ENCODE measurements around the gene RACK1. TPM values are rescaled to one million over a fixed set of nuclear protein-coding genes. Genes with fewer than 3 reads are reported as not detected.
"Not testable (repeated sequence)": the region's sequence is repeated elsewhere in the genome, so short reads cannot be mapped to it uniquely, and the experiment has no call there.

Gene RACK1
- total and polyA plus RNA-seq, 2 of the 13 experiments (the other 11 are each of a cell fraction or from before 2014, with no cell fraction given), result 2,514 to 6,141 TPM

DNA sequence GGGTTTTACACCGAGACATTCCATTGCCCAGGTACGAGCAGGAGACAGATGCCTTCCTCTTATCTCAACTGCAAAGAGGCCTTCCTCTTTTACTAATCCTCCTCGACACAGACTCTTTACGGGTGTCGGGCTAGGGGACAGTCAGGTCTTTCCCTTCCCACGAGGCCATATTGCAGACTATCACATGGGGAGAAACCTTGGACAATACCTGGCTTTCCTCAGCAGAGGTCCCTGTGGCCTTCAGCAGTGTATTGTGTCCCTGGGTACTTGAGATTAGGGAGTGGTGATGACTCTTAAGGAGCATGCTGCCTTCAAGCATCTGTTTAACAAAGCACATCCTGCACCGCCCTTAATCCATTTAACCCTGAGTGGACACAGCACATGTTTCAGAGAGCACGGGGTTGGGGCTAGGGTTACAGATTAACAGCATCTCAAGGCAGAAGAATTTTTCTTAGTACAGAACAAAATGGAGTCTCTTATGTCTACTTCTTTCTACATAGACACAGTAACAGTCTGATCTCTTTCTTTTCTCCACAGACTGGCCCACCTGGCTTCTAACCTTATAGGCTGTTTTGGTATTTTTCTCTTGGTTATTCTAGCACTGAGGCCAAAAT lies 23.7 kb upstream of the RACK1 start:
- TF ChIP-seq ZNF652 (CRISPR knock-in tag; IDR thresholded peaks at IDR 0.05; ENCODE audit: borderline replicate concordance, low read depth) (peak; percentile 51; the same call in 1 of the 2 replicates), STAG1 (CRISPR knock-in tag; IDR thresholded peaks at IDR 0.05) (peak; percentile 20; the same call in 1 of the 2 replicates)
- TF ChIP-seq, protein P1, sequence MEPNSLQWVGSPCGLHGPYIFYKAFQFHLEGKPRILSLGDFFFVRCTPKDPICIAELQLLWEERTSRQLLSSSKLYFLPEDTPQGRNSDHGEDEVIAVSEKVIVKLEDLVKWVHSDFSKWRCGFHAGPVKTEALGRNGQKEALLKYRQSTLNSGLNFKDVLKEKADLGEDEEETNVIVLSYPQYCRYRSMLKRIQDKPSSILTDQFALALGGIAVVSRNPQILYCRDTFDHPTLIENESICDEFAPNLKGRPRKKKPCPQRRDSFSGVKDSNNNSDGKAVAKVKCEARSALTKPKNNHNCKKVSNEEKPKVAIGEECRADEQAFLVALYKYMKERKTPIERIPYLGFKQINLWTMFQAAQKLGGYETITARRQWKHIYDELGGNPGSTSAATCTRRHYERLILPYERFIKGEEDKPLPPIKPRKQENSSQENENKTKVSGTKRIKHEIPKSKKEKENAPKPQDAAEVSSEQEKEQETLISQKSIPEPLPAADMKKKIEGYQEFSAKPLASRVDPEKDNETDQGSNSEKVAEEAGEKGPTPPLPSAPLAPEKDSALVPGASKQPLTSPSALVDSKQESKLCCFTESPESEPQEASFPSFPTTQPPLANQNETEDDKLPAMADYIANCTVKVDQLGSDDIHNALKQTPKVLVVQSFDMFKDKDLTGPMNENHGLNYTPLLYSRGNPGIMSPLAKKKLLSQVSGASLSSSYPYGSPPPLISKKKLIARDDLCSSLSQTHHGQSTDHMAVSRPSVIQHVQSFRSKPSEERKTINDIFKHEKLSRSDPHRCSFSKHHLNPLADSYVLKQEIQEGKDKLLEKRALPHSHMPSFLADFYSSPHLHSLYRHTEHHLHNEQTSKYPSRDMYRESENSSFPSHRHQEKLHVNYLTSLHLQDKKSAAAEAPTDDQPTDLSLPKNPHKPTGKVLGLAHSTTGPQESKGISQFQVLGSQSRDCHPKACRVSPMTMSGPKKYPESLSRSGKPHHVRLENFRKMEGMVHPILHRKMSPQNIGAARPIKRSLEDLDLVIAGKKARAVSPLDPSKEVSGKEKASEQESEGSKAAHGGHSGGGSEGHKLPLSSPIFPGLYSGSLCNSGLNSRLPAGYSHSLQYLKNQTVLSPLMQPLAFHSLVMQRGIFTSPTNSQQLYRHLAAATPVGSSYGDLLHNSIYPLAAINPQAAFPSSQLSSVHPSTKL (CRISPR knock-in tag; IDR thresholded peaks at IDR 0.05), result 0 out of 2 replicates have a peak, but pooled peaks have one; percentile 19
- TF ChIP-seq, protein P2, sequence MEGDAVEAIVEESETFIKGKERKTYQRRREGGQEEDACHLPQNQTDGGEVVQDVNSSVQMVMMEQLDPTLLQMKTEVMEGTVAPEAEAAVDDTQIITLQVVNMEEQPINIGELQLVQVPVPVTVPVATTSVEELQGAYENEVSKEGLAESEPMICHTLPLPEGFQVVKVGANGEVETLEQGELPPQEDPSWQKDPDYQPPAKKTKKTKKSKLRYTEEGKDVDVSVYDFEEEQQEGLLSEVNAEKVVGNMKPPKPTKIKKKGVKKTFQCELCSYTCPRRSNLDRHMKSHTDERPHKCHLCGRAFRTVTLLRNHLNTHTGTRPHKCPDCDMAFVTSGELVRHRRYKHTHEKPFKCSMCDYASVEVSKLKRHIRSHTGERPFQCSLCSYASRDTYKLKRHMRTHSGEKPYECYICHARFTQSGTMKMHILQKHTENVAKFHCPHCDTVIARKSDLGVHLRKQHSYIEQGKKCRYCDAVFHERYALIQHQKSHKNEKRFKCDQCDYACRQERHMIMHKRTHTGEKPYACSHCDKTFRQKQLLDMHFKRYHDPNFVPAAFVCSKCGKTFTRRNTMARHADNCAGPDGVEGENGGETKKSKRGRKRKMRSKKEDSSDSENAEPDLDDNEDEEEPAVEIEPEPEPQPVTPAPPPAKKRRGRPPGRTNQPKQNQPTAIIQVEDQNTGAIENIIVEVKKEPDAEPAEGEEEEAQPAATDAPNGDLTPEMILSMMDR (CRISPR knock-in tag; IDR thresholded peaks at IDR 0.05), result peak; percentile 37
- CTCF ChIA-PET (ENCODE audit: low intra/inter-chr PET ratio, low total read pairs); H3K9ac ChIP-seq (ENCODE audit: insufficient read depth, low read depth, low read length); H3K9me3 ChIP-seq (ENCODE audit: low read length); H3K36me3 ChIP-seq (replicated peaks in 1 of 2; ENCODE audit: control insufficient read depth in 1 of 2, insufficient read depth in 2 of 2, low read length in 2 of 2); intact Hi-C loops (cut with micrococcal nuclease; ENCODE audit: unreplicated experiment); H4K20me1 ChIP-seq (ENCODE audit: insufficient read depth, low read length); DNase-seq (ENCODE audit: low spot score); FAIRE-seq; H3K27ac ChIP-seq (ENCODE audit: extremely low read length, insufficient read depth, low read length); H2AFZ ChIP-seq (ENCODE audit: low read length); POLR2A ChIA-PET; H3K79me2 ChIP-seq (ENCODE audit: insufficient read depth, low read length); in situ Hi-C loops (cut with HindIII; ENCODE audit: extremely low pct_ligation_motif_present, low pct_unique_long_range_greater_than_20kb); H3K27me3 ChIP-seq (ENCODE audit: control insufficient read depth in 1 of 2, insufficient read depth in 2 of 2, low read length in 2 of 2); ATAC-seq; BruUV-seq (replicated peaks); H3K4me3 ChIP-seq (replicated peaks in 1 of 3; ENCODE audit: insufficient read depth in 1 of 3, low read depth in 2 of 3, low read length in 3 of 3): not testable (repeated sequence)
- Histone ChIP-seq H3K4me2 (ENCODE audit: low read depth, low read length) (peak overlapping the region; percentile 38; the same call in 1 of the 2 replicates), H3K4me1 (ENCODE audit: insufficient read depth, low read length) (peaks cover 20% of the 10 kb centered on the region)
- WGBS (ENCODE audit: low lambda C conversion rate), result 21% methylated on average over 8 of the region's 8 CpGs

All from HepG2 (cell line).